ENCODE results near the gene KRT35.

DNA sequence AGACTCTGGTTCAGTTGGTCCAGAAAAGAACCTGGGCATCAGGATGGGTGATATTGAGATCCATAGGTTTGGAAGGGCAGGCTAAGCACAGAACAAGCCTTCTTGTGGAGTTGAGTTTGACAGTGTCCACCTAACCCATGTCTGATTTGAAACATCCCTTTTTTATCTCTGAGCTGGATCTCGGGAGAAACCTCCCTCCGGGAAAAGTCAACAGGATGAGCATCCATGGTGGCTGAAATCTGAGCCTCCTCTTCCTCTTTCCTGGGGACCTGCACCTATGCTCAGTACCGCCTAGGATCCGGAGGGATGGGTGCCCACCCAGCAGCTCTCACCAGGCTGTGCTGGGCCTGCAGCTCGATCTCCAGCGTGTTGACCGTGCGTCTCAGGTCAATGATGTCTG, 17.2 kb downstream of the KRT35 start:
- no peak for TF ChIP-seq POLR2AphosphoS5 (IDR thresholded peaks at IDR 0.05)
- TF ChIP-seq, protein P1, sequence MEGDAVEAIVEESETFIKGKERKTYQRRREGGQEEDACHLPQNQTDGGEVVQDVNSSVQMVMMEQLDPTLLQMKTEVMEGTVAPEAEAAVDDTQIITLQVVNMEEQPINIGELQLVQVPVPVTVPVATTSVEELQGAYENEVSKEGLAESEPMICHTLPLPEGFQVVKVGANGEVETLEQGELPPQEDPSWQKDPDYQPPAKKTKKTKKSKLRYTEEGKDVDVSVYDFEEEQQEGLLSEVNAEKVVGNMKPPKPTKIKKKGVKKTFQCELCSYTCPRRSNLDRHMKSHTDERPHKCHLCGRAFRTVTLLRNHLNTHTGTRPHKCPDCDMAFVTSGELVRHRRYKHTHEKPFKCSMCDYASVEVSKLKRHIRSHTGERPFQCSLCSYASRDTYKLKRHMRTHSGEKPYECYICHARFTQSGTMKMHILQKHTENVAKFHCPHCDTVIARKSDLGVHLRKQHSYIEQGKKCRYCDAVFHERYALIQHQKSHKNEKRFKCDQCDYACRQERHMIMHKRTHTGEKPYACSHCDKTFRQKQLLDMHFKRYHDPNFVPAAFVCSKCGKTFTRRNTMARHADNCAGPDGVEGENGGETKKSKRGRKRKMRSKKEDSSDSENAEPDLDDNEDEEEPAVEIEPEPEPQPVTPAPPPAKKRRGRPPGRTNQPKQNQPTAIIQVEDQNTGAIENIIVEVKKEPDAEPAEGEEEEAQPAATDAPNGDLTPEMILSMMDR (IDR thresholded peaks at IDR 0.05) = no peak

All from stomach (tissue), 4 donors.